ENCODE measurements around the gene SEPTIN11. TPM values are rescaled to one million over a fixed set of nuclear protein-coding genes. Genes with fewer than 3 reads are reported as not detected.

Gene SEPTIN11
- total and polyA plus RNA-seq, 2 donors (not counting 1 experiment from before 2014, with no cell fraction given) = 688 to 1,286 TPM

DNA sequence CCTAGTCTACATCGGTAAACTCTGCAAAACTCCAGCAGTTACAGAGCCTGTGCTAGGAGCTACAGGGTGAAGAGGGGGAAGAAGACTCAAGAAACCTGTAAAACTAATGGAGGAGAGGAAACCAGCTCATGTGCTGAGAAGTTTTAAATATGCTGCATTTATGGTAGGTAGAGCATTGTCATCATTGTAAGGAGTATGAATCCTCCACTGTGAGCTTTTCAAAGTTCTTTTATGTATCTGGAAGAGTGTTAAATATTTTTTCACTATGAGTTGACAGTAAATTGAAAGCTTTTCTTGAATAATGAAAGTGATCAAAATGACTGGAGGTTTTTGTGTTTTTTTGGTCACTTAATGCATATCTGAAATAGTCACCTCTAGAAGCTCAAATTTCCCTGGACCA is 46.2 kb downstream of the SEPTIN11 start:
- H2AFZ ChIP-seq (ENCODE audit: low read length) = no peak overlapping the region
- peaks cover 13% of the 10 kb centered on the region for H3K36me3 ChIP-seq (ENCODE audit: control insufficient read depth, insufficient read depth, low read length)
- H3K9me3 ChIP-seq (ENCODE audit: control insufficient read depth, insufficient read depth, low read depth, low read length) = no peaks in the 10 kb centered on the region
- DNase-seq (ENCODE audit: low read depth in 2 of 2) = no peak
- TF ChIP-seq EZH2 (IDR thresholded peaks at IDR 0.05; ENCODE audit: low read length, missing control alignments) = no peak
- TF ChIP-seq, protein P1, sequence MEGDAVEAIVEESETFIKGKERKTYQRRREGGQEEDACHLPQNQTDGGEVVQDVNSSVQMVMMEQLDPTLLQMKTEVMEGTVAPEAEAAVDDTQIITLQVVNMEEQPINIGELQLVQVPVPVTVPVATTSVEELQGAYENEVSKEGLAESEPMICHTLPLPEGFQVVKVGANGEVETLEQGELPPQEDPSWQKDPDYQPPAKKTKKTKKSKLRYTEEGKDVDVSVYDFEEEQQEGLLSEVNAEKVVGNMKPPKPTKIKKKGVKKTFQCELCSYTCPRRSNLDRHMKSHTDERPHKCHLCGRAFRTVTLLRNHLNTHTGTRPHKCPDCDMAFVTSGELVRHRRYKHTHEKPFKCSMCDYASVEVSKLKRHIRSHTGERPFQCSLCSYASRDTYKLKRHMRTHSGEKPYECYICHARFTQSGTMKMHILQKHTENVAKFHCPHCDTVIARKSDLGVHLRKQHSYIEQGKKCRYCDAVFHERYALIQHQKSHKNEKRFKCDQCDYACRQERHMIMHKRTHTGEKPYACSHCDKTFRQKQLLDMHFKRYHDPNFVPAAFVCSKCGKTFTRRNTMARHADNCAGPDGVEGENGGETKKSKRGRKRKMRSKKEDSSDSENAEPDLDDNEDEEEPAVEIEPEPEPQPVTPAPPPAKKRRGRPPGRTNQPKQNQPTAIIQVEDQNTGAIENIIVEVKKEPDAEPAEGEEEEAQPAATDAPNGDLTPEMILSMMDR (conservative IDR thresholded peaks at IDR 0.05 in 1 of 2, IDR thresholded peaks at IDR 0.05 in 1 of 2; ENCODE audit: low read depth in 1 of 2, low read length in 2 of 2) = no peak
- no peak overlapping the region for H3K4me2 ChIP-seq (ENCODE audit: extremely low read depth, insufficient read depth, low read length)
- no peak overlapping the region for H3K27ac ChIP-seq (ENCODE audit: insufficient read depth, low read length)
- peaks cover 25% of the 10 kb centered on the region for H3K4me1 ChIP-seq (ENCODE audit: control insufficient read depth, extremely low read depth, insufficient read depth, low read length)
- no peak overlapping the region for H3K9ac ChIP-seq (ENCODE audit: insufficient read depth, low read length)
- H3K79me2 ChIP-seq (ENCODE audit: control insufficient read depth, insufficient read depth, low read length) = peaks cover 70% of the 10 kb centered on the region
- H4K20me1 ChIP-seq (ENCODE audit: control insufficient read depth, extremely low read depth, insufficient read depth, low read length) = no peaks in the 10 kb centered on the region
- H3K27me3 ChIP-seq (ENCODE audit: control insufficient read depth, insufficient read depth, low read length) = no peaks in the 10 kb centered on the region
- H3K4me3 ChIP-seq (replicated peaks in 1 of 4; ENCODE audit: control extremely low read depth in 1 of 4, insufficient read depth in 1 of 4, low read depth in 3 of 4, low read length in 4 of 4) = no peak overlapping the region

- Histone ChIP-seq H3K9me3 (ENCODE audit: control insufficient read depth, insufficient read depth, low read depth, low read length) (no peaks in the 10 kb centered on the region), H4K20me1 (ENCODE audit: control insufficient read depth, extremely low read depth, insufficient read depth, low read length) (no peaks in the 10 kb centered on the region), H3K4me3 (replicated peaks in 1 of 4; ENCODE audit: control extremely low read depth in 1 of 4, insufficient read depth in 1 of 4, low read depth in 3 of 4, low read length in 4 of 4) (no peak overlapping the region), H3K4me2 (ENCODE audit: extremely low read depth, insufficient read depth, low read length) (no peak overlapping the region), H3K36me3 (ENCODE audit: control insufficient read depth, insufficient read depth, low read length) (peaks cover 13% of the 10 kb centered on the region), H3K79me2 (ENCODE audit: control insufficient read depth, insufficient read depth, low read length) (peaks cover 67% of the 10 kb centered on the region), H3K4me1 (ENCODE audit: control insufficient read depth, extremely low read depth, insufficient read depth, low read length) (peaks cover 19% of the 10 kb centered on the region), H3K27me3 (ENCODE audit: control insufficient read depth, insufficient read depth, low read length) (no peaks in the 10 kb centered on the region), H2AFZ (ENCODE audit: low read length) (no peak overlapping the region), H3K27ac (ENCODE audit: insufficient read depth, low read length) (no peak overlapping the region), H3K9ac (ENCODE audit: insufficient read depth, low read length) (no peak overlapping the region)
- DNase-seq (ENCODE audit: low read depth in 2 of 2) = no peak
- TF ChIP-seq EZH2 (IDR thresholded peaks at IDR 0.05; ENCODE audit: low read length, missing control alignments) = no peak
- TF ChIP-seq, protein P1 (conservative IDR thresholded peaks at IDR 0.05 in 1 of 2, IDR thresholded peaks at IDR 0.05 in 1 of 2; ENCODE audit: low read depth in 1 of 2, low read length in 2 of 2) = no peak
These were observed 46.9 kb downstream of the SEPTIN11 start for GRCh38 chr4:76996445-76996844.

DNA sequence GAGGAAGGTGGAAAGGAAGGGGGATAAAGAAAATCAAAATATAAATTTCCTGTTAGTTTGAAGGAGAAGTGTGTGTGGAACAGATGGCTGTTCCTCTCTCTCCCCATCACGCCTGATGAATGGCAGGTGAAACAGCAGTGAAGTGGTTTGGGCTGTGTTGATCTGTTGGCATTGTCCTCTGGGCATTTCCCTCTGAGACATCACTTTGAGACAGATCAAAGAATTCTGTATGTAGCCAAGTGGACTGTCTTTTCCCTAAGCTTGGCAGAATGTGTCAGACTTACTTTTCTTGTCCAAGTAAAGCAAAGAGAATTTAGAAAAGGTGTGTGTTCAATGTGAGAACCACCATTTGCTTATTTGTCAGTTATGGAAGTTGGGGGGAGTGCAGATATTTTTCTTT is 47.5 kb downstream of the SEPTIN11 start:
- H4K20me1 ChIP-seq (ENCODE audit: control insufficient read depth, extremely low read depth, insufficient read depth, low read length) = no peaks in the 10 kb centered on the region
- no peak overlapping the region for H3K4me3 ChIP-seq (replicated peaks in 1 of 4; ENCODE audit: control extremely low read depth in 1 of 4, insufficient read depth in 1 of 4, low read depth in 3 of 4, low read length in 4 of 4)
- no peak for DNase-seq (ENCODE audit: low read depth in 2 of 2)
- H3K4me2 ChIP-seq (ENCODE audit: extremely low read depth, insufficient read depth, low read length) = no peak overlapping the region
- no peaks in the 10 kb centered on the region for H3K27me3 ChIP-seq (ENCODE audit: control insufficient read depth, insufficient read depth, low read length)
- peaks cover 60% of the 10 kb centered on the region for H3K79me2 ChIP-seq (ENCODE audit: control insufficient read depth, insufficient read depth, low read length)
- no peak overlapping the region for H3K9ac ChIP-seq (ENCODE audit: insufficient read depth, low read length)
- H3K36me3 ChIP-seq (ENCODE audit: control insufficient read depth, insufficient read depth, low read length) = peaks cover 13% of the 10 kb centered on the region
- peak overlapping the region; percentile 73 for H3K27ac ChIP-seq (ENCODE audit: insufficient read depth, low read length)
- H3K9me3 ChIP-seq (ENCODE audit: control insufficient read depth, insufficient read depth, low read depth, low read length) = no peaks in the 10 kb centered on the region
- peaks cover 22% of the 10 kb centered on the region for H3K4me1 ChIP-seq (ENCODE audit: control insufficient read depth, extremely low read depth, insufficient read depth, low read length)
- H2AFZ ChIP-seq (ENCODE audit: low read length) = no peak overlapping the region
- no peak for TF ChIP-seq EZH2 (IDR thresholded peaks at IDR 0.05; ENCODE audit: low read length, missing control alignments)
- TF ChIP-seq, protein P1 (conservative IDR thresholded peaks at IDR 0.05 in 1 of 2, IDR thresholded peaks at IDR 0.05 in 1 of 2; ENCODE audit: low read depth in 1 of 2, low read length in 2 of 2) = no peak

Data from fibroblast of lung (primary cell).